Right atrium auricular region (tissue), 2 donors: ENCODE results near the gene PCIF1. TPM values are rescaled to one million over a fixed set of nuclear protein-coding genes. Genes with fewer than 3 reads are reported as not detected.
"Not testable (repeated sequence)": the region's sequence is repeated elsewhere in the genome, so short reads cannot be mapped to it uniquely, and the experiment has no call there.

Source experiments
- DNase-seq: peaks from one replicate; pipeline ENCODE4 v3.0.0-alpha.2; 2019; ENCODE audit warnings: low spot score
- H3K27ac ChIP-seq, 2 donors: fragments of 200-600 bp; sonication (generic); 1 replicate in 1 of 2; 2 replicates in 1 of 2; pipeline ENCODE4 v1.5.1; 2016 to 2019
- H3K27me3 ChIP-seq, 2 donors: fragments of 200-600 bp; sonication (generic); one replicate each; pipeline versions ENCODE4 v1.5.1 to v1.6.0; 2017 to 2019
- H3K36me3 ChIP-seq: fragments of 200-600 bp; sonication (generic); one replicate; pipeline ENCODE4 v1.5.1; 2016
- H3K4me1 ChIP-seq, 2 donors: fragments of 200-600 bp; sonication (generic); one replicate each; pipeline versions ENCODE4 v1.5.1 to v1.6.0; 2017 to 2019
- H3K4me3 ChIP-seq, 2 donors: fragments of 200-600 bp; sonication (generic); 1 replicate in 1 of 2; 2 replicates in 1 of 2; pipeline ENCODE4 v1.5.1; 2017 to 2019; ENCODE audit warnings: mild to moderate bottlenecking in 1 of 2, moderate library complexity in 1 of 2
- H3K9me3 ChIP-seq, 2 donors: fragments of 200-600 bp; sonication (generic); one replicate each; pipeline ENCODE4 v1.5.1; 2019
- CTCF ChIP-seq, 2 donors: fragments of 200-600 bp; sonication (generic); IDR thresholded peaks; one replicate each; pipeline ENCODE4 v1.5.1; 2019; ENCODE audit warnings: antibody characterized with exemption in 2 of 2
- total RNA-seq, 2 donors: library from RNA; depleted of rRNA; stranded (reverse); fragments of >200 nt; gene quantifications; one replicate each; pipeline ENCODE4 v1.1.0, GENCODE V29; 2016

PCIF1 gene
- total RNA-seq, 2 donors from 2014 or later: 21.1 to 39.8 TPM

GRCh38 chr20:45927071-45927878 lies 7.2 kb upstream of the PCIF1 start:
- no peak for DNase-seq

GRCh38 chr20:45931680-45932079 lies 2.8 kb upstream of the PCIF1 start:
- not testable (repeated sequence) for H3K9me3 ChIP-seq, H3K36me3 ChIP-seq, H3K27me3 ChIP-seq, DNase-seq, H3K27ac ChIP-seq, H3K4me3 ChIP-seq
- H3K4me1 ChIP-seq: peaks cover 0 to 24% of the 10 kb centered on the region in 2 donors

More at GRCh38 chr20:45927071-45927878, 7.2 kb upstream of the PCIF1 start:
- Histone ChIP-seq H3K4me1 (peaks cover 0 to 23% of the 10 kb centered on the region in 2 donors), H3K27ac (no peak overlapping the region), H3K9me3 (no peaks in the 10 kb centered on the region), H3K36me3 (no peaks in the 10 kb centered on the region), H3K27me3 (no peaks in the 10 kb centered on the region), H3K4me3 (no peak overlapping the region)
- TF ChIP-seq CTCF (IDR thresholded peaks at IDR 0.05): no peak

DNA sequence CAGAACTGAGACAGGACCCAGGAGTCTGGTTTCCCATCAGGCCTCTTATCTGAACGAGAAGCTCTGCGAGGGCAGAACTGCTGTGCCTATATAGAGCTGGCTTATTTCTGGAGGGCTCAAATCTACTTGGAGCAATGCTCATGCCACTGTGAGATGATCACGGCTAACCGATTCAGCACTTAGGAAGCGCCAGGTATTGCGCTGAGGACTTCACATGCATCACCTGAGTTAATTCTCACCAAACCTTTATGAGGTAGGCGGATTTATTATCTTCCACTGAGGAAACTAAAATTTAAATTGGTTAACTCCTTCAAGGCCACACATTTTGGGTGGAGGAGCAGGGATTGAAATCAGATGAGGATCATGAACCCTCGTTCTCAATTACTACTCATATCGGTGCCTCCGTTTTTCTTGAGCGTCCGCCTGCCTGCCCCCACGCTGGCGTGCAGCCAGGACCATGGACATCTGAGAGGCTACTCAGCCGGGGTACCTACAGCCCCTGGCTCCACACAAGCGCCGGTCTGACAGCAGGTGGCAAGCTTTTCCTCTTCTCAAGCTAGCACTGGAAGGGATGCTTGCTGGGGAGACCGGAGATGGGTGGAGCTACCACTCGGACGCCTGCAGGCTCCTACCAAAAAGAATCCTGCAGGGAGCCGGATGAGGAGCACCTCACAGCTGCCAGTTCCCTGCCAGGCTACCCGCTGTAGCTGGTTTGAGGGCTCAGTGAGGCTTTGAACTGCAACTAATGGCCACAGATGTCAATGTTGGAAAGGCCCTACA lies 1.0 kb upstream of the PCIF1 start:
- DNase-seq: no peak
- Histone ChIP-seq H3K27ac (peak overlapping the region; percentile 100), H3K36me3 (peaks cover 19% of the 10 kb centered on the region), H3K4me3 (peak overlapping the region; percentile 99), H3K27me3 (no peaks in the 10 kb centered on the region), H3K4me1 (peaks cover 0 to 30% of the 10 kb centered on the region in 2 donors), H3K9me3 (no peaks in the 10 kb centered on the region)
- TF ChIP-seq CTCF (IDR thresholded peaks at IDR 0.05): peak; percentile 21 to 50

- peaks cover 0 to 30% of the 10 kb centered on the region in 2 donors for H3K4me1 ChIP-seq
- no peaks in the 10 kb centered on the region for H3K27me3 ChIP-seq
- DNase-seq: no peak
- peaks cover 25% of the 10 kb centered on the region for H3K36me3 ChIP-seq
- H3K27ac ChIP-seq: peak overlapping the region; percentile 100
- TF ChIP-seq CTCF (IDR thresholded peaks at IDR 0.05): no peak
- peak overlapping the region; percentile 99 for H3K4me3 ChIP-seq
- H3K9me3 ChIP-seq: no peaks in the 10 kb centered on the region
Observed at GRCh38 chr20:45934046-45934585, 367 bp upstream of the PCIF1 start.

DNA sequence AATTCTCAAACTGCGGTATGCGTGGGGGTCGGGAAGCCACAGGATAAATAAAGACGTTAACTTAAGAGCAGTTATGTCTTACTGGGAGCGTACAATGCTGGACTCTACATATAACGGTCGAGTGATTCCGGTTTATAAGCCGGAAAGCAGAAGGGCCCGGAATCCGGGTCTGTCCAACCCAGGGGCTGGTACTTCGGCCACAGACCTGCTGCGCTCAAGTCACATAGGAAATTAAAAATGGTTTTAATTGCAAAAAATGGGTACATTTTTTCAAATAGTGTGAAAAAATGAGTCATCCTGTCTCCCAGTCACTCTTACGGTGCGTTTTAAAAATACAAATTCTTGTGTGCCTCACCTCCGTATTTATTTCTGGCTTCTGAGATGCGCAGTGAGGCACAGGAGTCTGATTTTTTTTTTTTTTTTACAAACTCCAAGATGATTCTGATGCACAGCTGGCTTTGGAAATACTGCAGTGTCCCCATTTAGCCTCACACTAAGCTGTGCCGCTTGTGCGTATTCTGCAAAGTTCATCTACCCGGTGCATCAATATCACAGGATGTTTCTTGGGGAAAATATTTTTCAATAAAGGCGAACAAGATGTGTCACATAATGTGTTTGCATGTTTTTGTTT lies 1.0 kb downstream of the PCIF1 start:
- Histone ChIP-seq H3K27ac (peak overlapping the region; percentile 100), H3K27me3 (no peaks in the 10 kb centered on the region), H3K4me1 (peaks cover 0 to 30% of the 10 kb centered on the region in 2 donors), H3K36me3 (peaks cover 39% of the 10 kb centered on the region), H3K4me3 (peak overlapping the region; percentile 99), H3K9me3 (no peaks in the 10 kb centered on the region)
- DNase-seq: no peak
- TF ChIP-seq CTCF (IDR thresholded peaks at IDR 0.05): no peak
